Esophagus (tissue), 2 donors: Measurements from ENCODE around the gene MUC21. TPM values are rescaled to one million over a fixed set of nuclear protein-coding genes. Genes with fewer than 3 reads are reported as not detected.
"Not testable (repeated sequence)": the region's sequence is repeated elsewhere in the genome, so short reads cannot be mapped to it uniquely, and the experiment has no call there.

Experiments
- H3K27ac ChIP-seq, 2 donors: one replicate each; pipeline ENCODE4 v1.5.1; 2013; ENCODE audit warnings: low read depth in 2 of 2, mild to moderate bottlenecking in 2 of 2, inconsistent platforms in 1 of 2, low read length in 1 of 2, moderate library complexity in 1 of 2
- H3K27me3 ChIP-seq, 2 donors: one replicate each; pipeline ENCODE4 v1.6.1; 2013; ENCODE audit warnings: low read length in 2 of 2, control low read depth in 1 of 2, mild to moderate bottlenecking in 1 of 2; ENCODE audit not compliant: insufficient read depth in 2 of 2, control insufficient read depth in 1 of 2
- H3K36me3 ChIP-seq, 2 donors: one replicate each; pipeline ENCODE4 v1.6.1; 2013; ENCODE audit warnings: low read length in 1 of 2; ENCODE audit not compliant: control insufficient read depth in 2 of 2, insufficient read depth in 2 of 2
- H3K4me1 ChIP-seq, 2 donors: one replicate each; pipeline ENCODE4 v1.6.1; 2013; ENCODE audit warnings: low read length in 1 of 2; ENCODE audit not compliant: control insufficient read depth in 2 of 2, insufficient read depth in 2 of 2
- H3K4me3 ChIP-seq, 2 donors: one replicate each; pipeline ENCODE4 v1.5.1; 2013; ENCODE audit warnings: low read length in 2 of 2, mild to moderate bottlenecking in 2 of 2, low read depth in 1 of 2, moderate library complexity in 1 of 2
- H3K9me3 ChIP-seq, 2 donors: one replicate each; pipeline ENCODE4 v1.6.1; 2013; ENCODE audit warnings: mild to moderate bottlenecking in 2 of 2, low read depth in 1 of 2, low read length in 1 of 2, moderate library complexity in 1 of 2; ENCODE audit not compliant: control insufficient read depth in 2 of 2, insufficient read depth in 1 of 2
- WGBS, 2 donors: extraction: QIAGEN DNeasy Blood & Tissue Kit; methylation state at CpG; one replicate each; pipeline ENCODE4 v1.1.7; 2013; 5-methylcytosine and 5-hydroxymethylcytosine counted together
- polyA plus RNA-seq, 2 donors: library from polyadenylated mRNA; stranded (reverse); fragments of 200-250 nt; gene quantifications; one replicate each; pipeline ENCODE4 v1.2.3, GENCODE V29; 2013
- donor health status: healthy with polysubstance abuse.
- donor health status: Bipolar disorder and iron deficiency.

MUC21 gene
- polyA plus RNA-seq, 2 donors = 912 to 1,484 TPM

- no peaks in the 10 kb centered on the region for H3K36me3 ChIP-seq
- no peaks in the 10 kb centered on the region for H3K9me3 ChIP-seq
- H3K27me3 ChIP-seq = no peaks in the 10 kb centered on the region
- 17 to 22% methylated on average over 13 of the region's 13 CpGs for WGBS, 2 donors
- peak overlapping the region; percentile 18 to 65 for H3K4me3 ChIP-seq
- H3K4me1 ChIP-seq = peaks cover 0 to 8% of the 10 kb centered on the region in 2 donors
- H3K27ac ChIP-seq = peak overlapping the region; percentile 72 to 92
Measured at GRCh38 chr6:30981942-30982772, 1.4 kb upstream of the MUC21 start.

GRCh38 chr6:30985490-30985889 lies 2.0 kb downstream of the MUC21 start:
- no peaks in the 10 kb centered on the region for H3K27me3 ChIP-seq
- H3K27ac ChIP-seq = peak overlapping the region; percentile 9 to 21
- H3K36me3 ChIP-seq = no peaks in the 10 kb centered on the region
- 64 to 71% methylated on average over 5 of the region's 5 CpGs for WGBS, 2 donors
- peaks cover 0 to 8% of the 10 kb centered on the region in 2 donors for H3K4me1 ChIP-seq
- peak overlapping the region in 1 of 2 donors; percentile 65 for H3K4me3 ChIP-seq
- no peaks in the 10 kb centered on the region for H3K9me3 ChIP-seq

- Histone ChIP-seq H3K36me3 (no peaks in the 10 kb centered on the region), H3K27me3 (no peaks in the 10 kb centered on the region), H3K27ac (peak overlapping the region; percentile 5 to 75), H3K4me1 (peaks cover 0 to 4% of the 10 kb centered on the region in 2 donors), H3K9me3 (no peaks in the 10 kb centered on the region), H3K4me3 (peak overlapping the region; percentile 22 to 65)
- WGBS, 2 donors = 91 to 92% methylated on average over 6 of the region's 6 CpGs
Measured at GRCh38 chr6:30987304-30987703, 3.8 kb downstream of the MUC21 start.

GRCh38 chr6:30988209-30988825 lies 4.8 kb downstream of the MUC21 start:
- no peaks in the 10 kb centered on the region for H3K4me1 ChIP-seq
- no peaks in the 10 kb centered on the region for H3K36me3 ChIP-seq
- 80 to 88% methylated on average over 9 of the region's 9 CpGs for WGBS, 2 donors
- H3K27me3 ChIP-seq = no peaks in the 10 kb centered on the region
- peak overlapping the region; percentile 23 to 71 for H3K27ac ChIP-seq
- no peaks in the 10 kb centered on the region for H3K9me3 ChIP-seq
- H3K4me3 ChIP-seq = peak overlapping the region in 1 of 2 donors; percentile 65

- Histone ChIP-seq H3K27me3 (no peaks in the 10 kb centered on the region), H3K27ac (no peak overlapping the region)
- 54 to 60% methylated on average over 8 of the region's 8 CpGs for WGBS, 2 donors
Measured at GRCh38 chr6:30990422-30991086, 7.0 kb downstream of the MUC21 start.

GRCh38 chr6:30991891-30992290 lies 8.4 kb downstream of the MUC21 start:
- Histone ChIP-seq H3K9me3 (no peaks in the 10 kb centered on the region), H3K4me1 (no peaks in the 10 kb centered on the region), H3K27me3 (no peaks in the 10 kb centered on the region), H3K36me3 (no peaks in the 10 kb centered on the region), H3K4me3 (no peak overlapping the region), H3K27ac (no peak overlapping the region)
- 80 to 83% methylated on average over 2 of the region's 2 CpGs for WGBS, 2 donors

More at GRCh38 chr6:30990422-30991086, 7.0 kb downstream of the MUC21 start:
- Histone ChIP-seq H3K4me3 (no peak overlapping the region), H3K4me1 (no peaks in the 10 kb centered on the region), H3K36me3 (no peaks in the 10 kb centered on the region), H3K9me3 (no peaks in the 10 kb centered on the region)

GRCh38 chr6:30997301-30997700 lies 13.8 kb downstream of the MUC21 start:
- H3K4me3 ChIP-seq = no peak overlapping the region
- 86 to 88% methylated on average over 2 of the region's 2 CpGs for WGBS, 2 donors
- no peaks in the 10 kb centered on the region for H3K4me1 ChIP-seq
- no peaks in the 10 kb centered on the region for H3K36me3 ChIP-seq
- peak overlapping the region in 1 of 2 donors; percentile 52 for H3K27ac ChIP-seq
- H3K9me3 ChIP-seq = no peaks in the 10 kb centered on the region
- no peaks in the 10 kb centered on the region for H3K27me3 ChIP-seq

GRCh38 chr6:30998785-30999184 lies 15.3 kb downstream of the MUC21 start:
- 47 to 62% methylated on average over 5 of the region's 5 CpGs for WGBS, 2 donors
- Histone ChIP-seq H3K27me3 (no peaks in the 10 kb centered on the region), H3K27ac (peak overlapping the region; percentile 76 to 81), H3K4me3 (peak overlapping the region; percentile 5 to 8), H3K9me3 (no peaks in the 10 kb centered on the region), H3K36me3 (no peaks in the 10 kb centered on the region), H3K4me1 (no peaks in the 10 kb centered on the region)

GRCh38 chr6:31000067-31000860 lies 16.7 kb downstream of the MUC21 start:
- H3K27me3 ChIP-seq, H3K9me3 ChIP-seq, H3K4me3 ChIP-seq, H3K4me1 ChIP-seq, H3K27ac ChIP-seq, H3K36me3 ChIP-seq: not testable (repeated sequence)
- 95 to 96% methylated on average over 28 to 39 of the region's 39 CpGs for whole genome bisulfite sequencing, 2 donors
